OCI-LY1 (cell line): ENCODE data around the gene CCL4.

Experiments
- CTCF ChIP-seq: fragments of 200-600 bp; sonication (generic), shearing (Covaris generic); IDR thresholded peaks from 2 replicates; pipeline ENCODE4 v1.5.1; 2017; ENCODE audit warnings: mild to moderate bottlenecking, antibody characterized with exemption, low read length, moderate library complexity, mixed read lengths
- EZH2 ChIP-seq: fragments of 200-600 bp; sonication (generic), shearing (Covaris generic); IDR thresholded peaks from 2 replicates; pipeline ENCODE4 v1.8.0; 2017; ENCODE audit warnings: borderline replicate concordance, mixed run types, mild to moderate bottlenecking, antibody characterized with exemption, low read length, moderate library complexity, mixed read lengths

GRCh38 chr17:36124879-36125824 lies 21.5 kb downstream of the CCL4 start:
- no peak for TF ChIP-seq CTCF
- TF ChIP-seq EZH2 = no peak
